HepG2 (cell line): ENCODE measurements around the gene CAMK2N2. TPM values are rescaled to one million over a fixed set of nuclear protein-coding genes. Genes with fewer than 3 reads are reported as not detected.

Experiments used
- ATAC-seq: fragments of 200-7000 bp; cut with Tn5 transposase; 3 replicates; pipeline ENCODE4 v1.9.1; 2020; ENCODE audit warnings: mild to moderate bottlenecking, moderate library complexity
- BruUV-seq: library from RNA; stranded (reverse); fragments of 400-500 nt; replicated peaks from 2 replicates; lab custom pipeline; 2021; lab: Mats Ljungman, UMichigan
- CTCF ChIA-PET: fragments of 300-600 bp; formaldehyde crosslinking; extraction: SDS; loops from one replicate; lab custom pipeline; 2021; ENCODE audit warnings: low total read pairs, inconsistent platforms, low intra/inter-chr PET ratio; lab: Yijun Ruan, JAX
- POLR2A ChIA-PET: fragments of 350-600 bp; sonication (Branson Sonifier 250); formaldehyde crosslinking; loops from one replicate; lab custom pipeline; 2020; ENCODE audit warnings: antibody characterized with exemption, inconsistent platforms; lab: Yijun Ruan, JAX
- DNase-seq: peaks from one replicate; pipeline ENCODE4 v3.0.0-alpha.2; 2015; ENCODE audit warnings: low spot score
- FAIRE-seq: peaks from 3 replicates; lab custom pipeline; 2011; peaks lifted over from hg19 to GRCh38; lab: Jason Lieb, UNC
- H2AFZ ChIP-seq: one replicate; pipeline ENCODE4 v1.6.1; 2011; ENCODE audit warnings: low read length, inconsistent platforms
- H3K27ac ChIP-seq: fragments of 300-600 bp; 3 replicates; pipeline ENCODE4 v1.8.0; 2011; ENCODE audit warnings: mixed run types, mild to moderate bottlenecking, mixed read lengths, low read length, inconsistent platforms; ENCODE audit not compliant: insufficient read depth; ENCODE audit errors: extremely low read length
- H3K27me3 ChIP-seq, 2 experiments: fragments of 200-600 bp in 1 of 2; 2 replicates in 1 of 2; 3 replicates in 1 of 2; pipeline versions ENCODE4 v1.6.0 to v1.8.0; 2011; ENCODE audit warnings: low read length in 2 of 2, mild to moderate bottlenecking in 2 of 2, moderate library complexity in 2 of 2, inconsistent platforms in 1 of 2; ENCODE audit not compliant: insufficient read depth in 2 of 2, control insufficient read depth in 1 of 2
- H3K36me3 ChIP-seq, 2 experiments: fragments of 200-600 bp in 1 of 2; replicated peaks in 1 of 2; 2 replicates in 1 of 2; 3 replicates in 1 of 2; pipeline versions ENCODE4 v1.5.1 to v1.8.0; 2011; ENCODE audit warnings: low read length in 2 of 2, inconsistent platforms in 1 of 2; ENCODE audit not compliant: insufficient read depth in 2 of 2, control insufficient read depth in 1 of 2
- H3K4me1 ChIP-seq: 2 replicates; pipeline ENCODE4 v1.5.1; 2012; ENCODE audit warnings: low read length, inconsistent platforms; ENCODE audit not compliant: insufficient read depth
- H3K4me2 ChIP-seq: 2 replicates; pipeline ENCODE4 v1.6.0; 2011; ENCODE audit warnings: low read depth, low read length, inconsistent platforms
- H3K4me3 ChIP-seq, 3 experiments: fragments of 200-600 bp in 1 of 3; sonication (generic), shearing (Covaris generic) in 1 of 3; replicated peaks in 1 of 3; 2 replicates each; pipeline ENCODE4 v1.5.1; 2011 to 2016; ENCODE audit warnings: low read length in 3 of 3, inconsistent platforms in 2 of 3, low read depth in 2 of 3, mild to moderate bottlenecking in 2 of 3, control low read depth in 1 of 3, mixed read lengths in 1 of 3; ENCODE audit not compliant: insufficient read depth in 1 of 3
- H3K79me2 ChIP-seq: one replicate; pipeline ENCODE4 v1.6.1; 2011; ENCODE audit warnings: low read length, inconsistent platforms; ENCODE audit not compliant: insufficient read depth
- H3K9ac ChIP-seq: 2 replicates; pipeline ENCODE4 v1.6.0; 2011; ENCODE audit warnings: mild to moderate bottlenecking, low read depth, low read length, inconsistent platforms; ENCODE audit not compliant: insufficient read depth
- H3K9me3 ChIP-seq: 2 replicates; pipeline ENCODE4 v1.5.1; 2012; ENCODE audit warnings: mild to moderate bottlenecking, low read length
- H4K20me1 ChIP-seq: 2 replicates; pipeline ENCODE4 v1.6.0; 2011; ENCODE audit warnings: inconsistent platforms, mild to moderate bottlenecking, low read length, moderate library complexity; ENCODE audit not compliant: insufficient read depth
- JUND ChIP-seq: sonication (generic); formaldehyde crosslinking; IDR thresholded peaks from 2 replicates; pipeline ENCODE4 v1.8.0; 2022; ENCODE audit warnings: mild to moderate bottlenecking, missing genetic modification reagents
- MEIS2 ChIP-seq: sonication (generic); formaldehyde crosslinking; IDR thresholded peaks from 2 replicates; pipeline ENCODE4 v1.9.0; 2021; ENCODE audit warnings: mild to moderate bottlenecking, missing genetic modification reagents
- MTF2 ChIP-seq: sonication (generic); formaldehyde crosslinking; IDR thresholded peaks from 2 replicates; pipeline ENCODE4 v1.5.0; 2020; ENCODE audit warnings: missing genetic modification reagents, borderline replicate concordance
- MXI1 ChIP-seq: IDR thresholded peaks from 3 replicates; pipeline ENCODE4 v1.6.1; 2012; ENCODE audit warnings: low read depth, low read length, inconsistent platforms, borderline replicate concordance
- NFKBIZ ChIP-seq: IDR thresholded peaks from 2 replicates; pipeline ENCODE4 v1.6.1; 2018; ENCODE audit warnings: missing genetic modification reagents, missing compliant biosample characterization
- PHF21A ChIP-seq: sonication (generic); formaldehyde crosslinking; IDR thresholded peaks from 2 replicates; pipeline ENCODE4 v1.5.0; 2020; ENCODE audit warnings: mild to moderate bottlenecking, missing genetic modification reagents
- RAD21 ChIP-seq: fragments of 450-650 bp; formaldehyde crosslinking; IDR thresholded peaks from 2 replicates; pipeline ENCODE4 v1.5.0; 2020; ENCODE audit warnings: mild to moderate bottlenecking
- RFX3 ChIP-seq: IDR thresholded peaks from 2 replicates; pipeline ENCODE4 v1.6.1; 2016; ENCODE audit warnings: missing biosample characterization, missing genetic modification reagents
- RORA ChIP-seq: sonication (generic); formaldehyde crosslinking; IDR thresholded peaks from 2 replicates; pipeline ENCODE4 v1.5.0; 2020; ENCODE audit warnings: mild to moderate bottlenecking, missing genetic modification reagents, moderate library complexity
- SALL1 ChIP-seq: sonication (generic); formaldehyde crosslinking; IDR thresholded peaks from 2 replicates; pipeline ENCODE4 v1.8.0; 2022; ENCODE audit warnings: mild to moderate bottlenecking, missing genetic modification reagents
- SAP130 ChIP-seq: IDR thresholded peaks from 2 replicates; pipeline ENCODE4 v1.6.1; 2016; ENCODE audit warnings: low read depth
- SMC3 ChIP-seq: IDR thresholded peaks from 2 replicates; pipeline ENCODE4 v1.6.1; 2011; ENCODE audit warnings: low read length, improper control_type of control experiment
- STAG1 ChIP-seq: sonication (generic); formaldehyde crosslinking; IDR thresholded peaks from 2 replicates; pipeline ENCODE4 v1.4.0; 2020; ENCODE audit warnings: missing genetic modification reagents
- ZFY ChIP-seq: sonication (generic); formaldehyde crosslinking; IDR thresholded peaks from 2 replicates; pipeline ENCODE4 v1.4.0; 2020; ENCODE audit warnings: missing genetic modification reagents
- ZNF232 ChIP-seq: sonication (generic); formaldehyde crosslinking; IDR thresholded peaks from 2 replicates; pipeline ENCODE4 v1.4.0; 2020; ENCODE audit warnings: missing genetic modification reagents, borderline replicate concordance
- ZNF281 ChIP-seq: sonication (generic); formaldehyde crosslinking; IDR thresholded peaks from 2 replicates; pipeline ENCODE4 v1.4.0; 2020; ENCODE audit warnings: missing genetic modification reagents, borderline replicate concordance
- ZNF329 ChIP-seq: sonication (generic); formaldehyde crosslinking; IDR thresholded peaks from 2 replicates; pipeline ENCODE4 v1.9.0; 2021; ENCODE audit warnings: low read depth, mild to moderate bottlenecking, missing genetic modification reagents
- ZNF546 ChIP-seq: sonication (generic); formaldehyde crosslinking; conservative IDR thresholded peaks from 2 replicates; pipeline ENCODE4 v1.8.1; 2023; ENCODE audit warnings: mild to moderate bottlenecking, missing genetic modification reagents
- ZNF776 ChIP-seq: sonication (generic); formaldehyde crosslinking; IDR thresholded peaks from 2 replicates; pipeline ENCODE4 v1.4.0; 2020; ENCODE audit warnings: mild to moderate bottlenecking, missing genetic modification reagents
- WGBS: methylation state at CpG from one replicate; pipeline ENCODE4 v1.1.6; 2017; ENCODE audit warnings: low lambda C conversion rate; 5-methylcytosine and 5-hydroxymethylcytosine counted together
- in situ Hi-C: cut with HindIII; loops from 2 replicates; pipeline ENCODE4 v1.10.0; 2017; ENCODE audit warnings: low pct_unique_long_range_greater_than_20kb; ENCODE audit not compliant: extremely low pct_ligation_motif_present
- intact Hi-C: fragments of 100-400 bp; cut with micrococcal nuclease; formaldehyde crosslinking; loops from one replicate; pipeline ENCODE4 v1.10.0; 2022; ENCODE audit not compliant: unreplicated experiment
- polyA plus RNA-seq, 8 experiments: library from polyadenylated mRNA; depleted of rRNA in 3 of 8; stranded (reverse) in 7 of 8; unstranded in 1 of 8; fragments of >200 nt; fragmentation: Illumina TruSeq in 4 of 8; extraction: Trizol in 4 of 8; gene quantifications; 2 replicates each; pipeline versions ENCODE4 v1.2.1 to v1.2.3, GENCODE V29; 2011 to 2016; ENCODE audit warnings: low read depth in 4 of 8, missing spikeins in 1 of 8, mixed read lengths in 1 of 8; ENCODE audit not compliant: insufficient read depth in 1 of 8
- total RNA-seq, 5 experiments: library from RNA; depleted of rRNA; stranded (reverse); fragments of >200 nt; fragmentation: Illumina TruSeq; extraction: Trizol; gene quantifications; 2 replicates each; pipeline ENCODE4 v1.2.3, GENCODE V29; 2016; ENCODE audit warnings: low read depth in 1 of 5
- TF ChIP-seq, protein P1 (sequence below): sonication (generic); formaldehyde crosslinking; IDR thresholded peaks from 2 replicates; pipeline ENCODE4 v1.5.0; 2020; ENCODE audit warnings: mild to moderate bottlenecking, missing genetic modification reagents, moderate library complexity
- TF ChIP-seq, protein P2 (sequence below), 2 experiments: sonication (generic) in 1 of 2; formaldehyde crosslinking in 1 of 2; IDR thresholded peaks; 2 replicates each; pipeline versions ENCODE4 v1.4.0 to v1.6.1; 2018 to 2020; ENCODE audit warnings: missing genetic modification reagents in 2 of 2, borderline replicate concordance in 1 of 2, low read depth in 1 of 2, mild to moderate bottlenecking in 1 of 2, missing biosample characterization in 1 of 2

The CAMK2N2 gene
- total and polyA plus RNA-seq, 2 of the 13 experiments (the other 11 are each of a cell fraction or from before 2014, with no cell fraction given), result 0.12 to 0.27 TPM

DNA sequence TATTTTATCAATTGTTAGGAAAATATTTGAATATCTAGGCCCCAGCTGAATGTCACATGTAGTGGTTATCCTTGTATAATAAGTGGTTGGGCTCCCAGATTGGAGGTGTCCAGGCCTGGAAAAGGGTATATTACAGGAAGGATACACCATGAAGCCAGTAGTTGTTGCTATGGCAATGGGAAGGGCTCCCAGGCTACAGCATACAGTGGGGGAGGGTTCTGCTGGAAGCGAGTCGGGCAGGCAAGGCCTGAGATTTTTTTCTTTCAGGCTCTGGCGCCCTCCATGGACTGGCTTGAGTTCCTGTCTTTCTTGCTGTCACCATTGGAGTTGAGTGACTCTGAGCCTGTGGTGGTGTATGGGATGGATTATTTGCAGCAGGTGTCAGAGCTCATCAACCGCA is 23.3 kb upstream of the CAMK2N2 start:
- DNase-seq (peak; percentile 58), FAIRE-seq (peak; percentile 77), ATAC-seq (peak; percentile 90)
- H3K9ac ChIP-seq, result no peak overlapping the region
- H3K79me2 ChIP-seq, result no peaks in the 10 kb centered on the region
- in situ Hi-C loops, result no loop called here
- H3K4me2 ChIP-seq, result no peak overlapping the region
- H3K9me3 ChIP-seq, result no peaks in the 10 kb centered on the region
- 0% methylated on average over 4 of the region's 4 CpGs for WGBS
- peaks cover 3 to 43% of the 10 kb centered on the region in 2 experiments; a peak in 4 of 5 replicates for H3K27me3 ChIP-seq
- H3K4me3 ChIP-seq, result no peak overlapping the region
- intact Hi-C loops, result loop anchor here (1.0 to 10.0 kb wide), 4 partner anchors 23 to 387 kb away; partner anchors contain the start of genes ALG3, CAMK2N2, EEF1AKMT4 and VWA5B2
- no peak overlapping the region for H2AFZ ChIP-seq
- H3K36me3 ChIP-seq, result no peaks in the 10 kb centered on the region
- H3K4me1 ChIP-seq, result peaks cover 6% of the 10 kb centered on the region
- H3K27ac ChIP-seq, result no peak overlapping the region
- POLR2A ChIA-PET, result no interaction called here
- CTCF ChIA-PET, result no interaction called here
- no TSS peak for BruUV-seq
- H4K20me1 ChIP-seq, result 0 out of 2 replicates have a peak, but pooled peaks cover 3% of the 10 kb centered on the region
- peak; percentile 26; the same call in 1 of the 2 replicates for TF ChIP-seq ZFY (CRISPR knock-in tag)
- TF ChIP-seq ZNF329 (CRISPR knock-in tag), result no peak
- no peak for TF ChIP-seq ZNF546 (CRISPR knock-in tag)
- peak; percentile 87 for TF ChIP-seq ZNF281
- 0 out of 2 replicates have a peak, but pooled peaks have one; percentile 10 for TF ChIP-seq SALL1 (CRISPR knock-in tag)
- TF ChIP-seq ZNF776 (CRISPR knock-in tag), result no peak
- peak; percentile 68; the same call in 1 of the 2 replicates for TF ChIP-seq RFX3 (CRISPR knock-in tag)
- TF ChIP-seq RAD21 (CRISPR knock-in tag), result peak; percentile 68
- no peak for TF ChIP-seq ZNF232
- peak; percentile 15; the same call in 1 of the 2 replicates for TF ChIP-seq SAP130
- peak; percentile 82 for TF ChIP-seq STAG1
- TF ChIP-seq MXI1, result peak; percentile 46; the same call in 1 of the 3 replicates
- no peak for TF ChIP-seq MEIS2
- TF ChIP-seq RORA (CRISPR knock-in tag), result no peak
- TF ChIP-seq, protein P1, sequence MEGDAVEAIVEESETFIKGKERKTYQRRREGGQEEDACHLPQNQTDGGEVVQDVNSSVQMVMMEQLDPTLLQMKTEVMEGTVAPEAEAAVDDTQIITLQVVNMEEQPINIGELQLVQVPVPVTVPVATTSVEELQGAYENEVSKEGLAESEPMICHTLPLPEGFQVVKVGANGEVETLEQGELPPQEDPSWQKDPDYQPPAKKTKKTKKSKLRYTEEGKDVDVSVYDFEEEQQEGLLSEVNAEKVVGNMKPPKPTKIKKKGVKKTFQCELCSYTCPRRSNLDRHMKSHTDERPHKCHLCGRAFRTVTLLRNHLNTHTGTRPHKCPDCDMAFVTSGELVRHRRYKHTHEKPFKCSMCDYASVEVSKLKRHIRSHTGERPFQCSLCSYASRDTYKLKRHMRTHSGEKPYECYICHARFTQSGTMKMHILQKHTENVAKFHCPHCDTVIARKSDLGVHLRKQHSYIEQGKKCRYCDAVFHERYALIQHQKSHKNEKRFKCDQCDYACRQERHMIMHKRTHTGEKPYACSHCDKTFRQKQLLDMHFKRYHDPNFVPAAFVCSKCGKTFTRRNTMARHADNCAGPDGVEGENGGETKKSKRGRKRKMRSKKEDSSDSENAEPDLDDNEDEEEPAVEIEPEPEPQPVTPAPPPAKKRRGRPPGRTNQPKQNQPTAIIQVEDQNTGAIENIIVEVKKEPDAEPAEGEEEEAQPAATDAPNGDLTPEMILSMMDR (CRISPR knock-in tag), result peak; percentile 66
- peak; percentile 55 for TF ChIP-seq SMC3
- 0 out of 2 replicates have a peak, but pooled peaks have one; percentile 30 for TF ChIP-seq PHF21A (CRISPR knock-in tag)
- no peak for TF ChIP-seq NFKBIZ (CRISPR knock-in tag)
- TF ChIP-seq, protein P2, sequence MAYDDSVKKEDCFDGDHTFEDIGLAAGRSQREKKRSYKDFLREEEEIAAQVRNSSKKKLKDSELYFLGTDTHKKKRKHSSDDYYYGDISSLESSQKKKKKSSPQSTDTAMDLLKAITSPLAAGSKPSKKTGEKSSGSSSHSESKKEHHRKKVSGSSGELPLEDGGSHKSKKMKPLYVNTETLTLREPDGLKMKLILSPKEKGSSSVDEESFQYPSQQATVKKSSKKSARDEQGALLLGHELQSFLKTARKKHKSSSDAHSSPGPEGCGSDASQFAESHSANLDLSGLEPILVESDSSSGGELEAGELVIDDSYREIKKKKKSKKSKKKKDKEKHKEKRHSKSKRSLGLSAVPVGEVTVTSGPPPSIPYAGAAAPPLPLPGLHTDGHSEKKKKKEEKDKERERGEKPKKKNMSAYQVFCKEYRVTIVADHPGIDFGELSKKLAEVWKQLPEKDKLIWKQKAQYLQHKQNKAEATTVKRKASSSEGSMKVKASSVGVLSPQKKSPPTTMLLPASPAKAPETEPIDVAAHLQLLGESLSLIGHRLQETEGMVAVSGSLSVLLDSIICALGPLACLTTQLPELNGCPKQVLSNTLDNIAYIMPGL (CRISPR knock-in tag; IDR thresholded peaks at IDR 0.05; ENCODE audit: borderline replicate concordance in 1 of 2, low read depth in 1 of 2), result no peak
- TF ChIP-seq JUND (CRISPR knock-in tag), result no peak
- TF ChIP-seq MTF2 (CRISPR knock-in tag), result no peak
